ENCODE results near the gene EXOC3L4.

The EXOC3L4 gene

GRCh38 chr14:103121846-103122584, 27.5 kb downstream of the EXOC3L4 start:
- no peak for DNase-seq (ENCODE audit: low read depth in 2 of 2)

- DNase-seq (ENCODE audit: low read depth in 2 of 2): no peak
Measured at GRCh38 chr14:103122585-103122946, 28.0 kb downstream of the EXOC3L4 start.

GRCh38 chr14:103122947-103123633, 28.6 kb downstream of the EXOC3L4 start, which contains the start of gene TNFAIP2:
TNFAIP2 (plus strand) TSS chr14:103123461; CDS start chr14:103126458, 2,997 bp downstream.
- no peak for DNase-seq (ENCODE audit: low read depth in 2 of 2)

- DNase-seq (ENCODE audit: low read depth in 2 of 2): no peak
Measured at GRCh38 chr14:103123634-103124500, 29.3 kb downstream of the EXOC3L4 start.

GRCh38 chr14:103124501-103125001, 30.0 kb downstream of the EXOC3L4 start:
- no peak for DNase-seq (ENCODE audit: low read depth in 2 of 2)

- no peak for DNase-seq (ENCODE audit: low read depth in 2 of 2)
Measured at GRCh38 chr14:103125098-103126070, 30.9 kb downstream of the EXOC3L4 start.

- no peak for DNase-seq (ENCODE audit: low read depth in 2 of 2)
Measured at GRCh38 chr14:103126088-103126872, 31.8 kb downstream of the EXOC3L4 start.

GRCh38 chr14:103126873-103127304, 32.4 kb downstream of the EXOC3L4 start:
- no peak for DNase-seq (ENCODE audit: low read depth in 2 of 2)

- no peak for DNase-seq (ENCODE audit: low read depth in 2 of 2)
Measured at GRCh38 chr14:103127356-103127755, 32.8 kb downstream of the EXOC3L4 start.

GRCh38 chr14:103127861-103128598, 33.5 kb downstream of the EXOC3L4 start:
- no peak for DNase-seq (ENCODE audit: low read depth in 2 of 2)

GRCh38 chr14:103128631-103129300, 34.2 kb downstream of the EXOC3L4 start:
- DNase-seq (ENCODE audit: low read depth in 2 of 2): no peak

GRCh38 chr14:103129301-103130016, 34.9 kb downstream of the EXOC3L4 start:
- DNase-seq (ENCODE audit: low read depth in 2 of 2): no peak

GRCh38 chr14:103130017-103130764, 35.7 kb downstream of the EXOC3L4 start:
- DNase-seq (ENCODE audit: low read depth in 2 of 2): no peak

- DNase-seq (ENCODE audit: low read depth in 2 of 2): no peak
Measured at GRCh38 chr14:103130965-103131364, 36.4 kb downstream of the EXOC3L4 start.

- DNase-seq (ENCODE audit: low read depth in 2 of 2): no peak
Measured at GRCh38 chr14:103131580-103131979, 37.1 kb downstream of the EXOC3L4 start.

- no peak for DNase-seq (ENCODE audit: low read depth in 2 of 2)
Measured at GRCh38 chr14:103132381-103133209, 38.1 kb downstream of the EXOC3L4 start.

Data from activated CD4-positive, alpha-beta T cell treated with anti-CD3 and anti-CD28 coated beads for 24 hours (primary cell).